RWPE2 (cell line): ENCODE data around the gene MAGOHB.

ENCODE experiments used
- ATAC-seq: fragments of 200-7000 bp; cut with Tn5 transposase; 3 replicates; pipeline ENCODE4 v1.9.1; 2021; ENCODE audit warnings: low read depth
- DNase-seq: peaks from one replicate; pipeline ENCODE4 v3.0.0-alpha.2; 2020; ENCODE audit warnings: low spot score
- H3K27ac ChIP-seq: fragments of 450-650 bp; 2 replicates; pipeline ENCODE4 v1.5.1; 2017; ENCODE audit warnings: mild to moderate bottlenecking; ENCODE audit not compliant: poor library complexity, severe bottlenecking
- H3K27me3 ChIP-seq: fragments of 250-450 bp; sonication (Bioruptor Pico); 2 replicates; pipeline ENCODE4 v1.5.1; 2021; ENCODE audit warnings: mild to moderate bottlenecking, moderate library complexity; ENCODE audit not compliant: insufficient read depth, poor library complexity, severe bottlenecking
- H3K36me3 ChIP-seq: fragments of 250-450 bp; sonication (Bioruptor Pico); 2 replicates; pipeline ENCODE4 v1.5.1; 2020; ENCODE audit warnings: low read depth, mild to moderate bottlenecking, moderate library complexity
- H3K4me1 ChIP-seq: fragments of 250-450 bp; sonication (Bioruptor Pico); 2 replicates; pipeline ENCODE4 v1.5.1; 2021; ENCODE audit warnings: mild to moderate bottlenecking, moderate library complexity; ENCODE audit not compliant: insufficient read depth, poor library complexity, severe bottlenecking
- H3K4me3 ChIP-seq: fragments of 250-450 bp; sonication (Bioruptor Pico); 2 replicates; pipeline ENCODE4 v1.5.1; 2021; ENCODE audit warnings: mild to moderate bottlenecking, moderate library complexity; ENCODE audit not compliant: severe bottlenecking
- H3K9me3 ChIP-seq: fragments of 250-450 bp; sonication (Bioruptor Pico); 2 replicates; pipeline ENCODE4 v1.5.1; 2021; ENCODE audit warnings: mild to moderate bottlenecking, moderate library complexity; ENCODE audit not compliant: severe bottlenecking
- TF ChIP-seq, protein P1 (sequence below): fragments of 450-650 bp; IDR thresholded peaks from one replicate; pipeline ENCODE4 v1.5.1; 2017; ENCODE audit warnings: mild to moderate bottlenecking, moderate library complexity; ENCODE audit not compliant: poor library complexity, severe bottlenecking

The MAGOHB gene

DNA sequence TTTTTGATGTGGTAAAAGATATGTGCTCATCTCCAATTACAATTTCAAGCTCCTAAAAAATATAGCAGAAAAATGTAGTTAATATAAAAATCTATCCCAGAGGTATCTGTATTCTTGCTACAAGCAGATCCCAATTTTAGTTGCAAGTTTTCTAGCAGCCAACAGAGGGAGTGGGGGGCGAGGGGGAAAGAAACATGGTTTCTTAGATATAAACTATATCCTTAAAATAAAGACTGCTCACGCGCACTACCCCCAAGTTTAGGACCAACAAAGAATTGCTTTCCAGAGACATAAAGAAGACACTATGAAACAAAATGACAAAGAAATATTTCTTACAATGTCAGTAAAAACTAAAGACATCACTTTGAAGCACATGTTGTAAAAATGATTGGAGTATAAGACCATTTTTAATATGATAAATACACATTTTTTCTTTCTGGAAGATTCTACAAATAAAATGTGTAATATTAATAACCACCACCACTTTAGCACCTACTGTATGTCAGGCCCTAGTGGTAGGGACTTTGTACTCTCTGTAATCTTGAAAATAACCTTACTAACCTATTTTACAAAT is 5.4 kb downstream of the MAGOHB start:
- peaks cover 26% of the 10 kb centered on the region for H3K36me3 ChIP-seq
- no peaks in the 10 kb centered on the region for H3K27me3 ChIP-seq
- H3K4me1 ChIP-seq = no peaks in the 10 kb centered on the region
- H3K9me3 ChIP-seq = no peaks in the 10 kb centered on the region
- no peak for ATAC-seq
- H3K4me3 ChIP-seq = no peak overlapping the region
- DNase-seq = no peak
- H3K27ac ChIP-seq = no peak overlapping the region
- TF ChIP-seq, protein P1, sequence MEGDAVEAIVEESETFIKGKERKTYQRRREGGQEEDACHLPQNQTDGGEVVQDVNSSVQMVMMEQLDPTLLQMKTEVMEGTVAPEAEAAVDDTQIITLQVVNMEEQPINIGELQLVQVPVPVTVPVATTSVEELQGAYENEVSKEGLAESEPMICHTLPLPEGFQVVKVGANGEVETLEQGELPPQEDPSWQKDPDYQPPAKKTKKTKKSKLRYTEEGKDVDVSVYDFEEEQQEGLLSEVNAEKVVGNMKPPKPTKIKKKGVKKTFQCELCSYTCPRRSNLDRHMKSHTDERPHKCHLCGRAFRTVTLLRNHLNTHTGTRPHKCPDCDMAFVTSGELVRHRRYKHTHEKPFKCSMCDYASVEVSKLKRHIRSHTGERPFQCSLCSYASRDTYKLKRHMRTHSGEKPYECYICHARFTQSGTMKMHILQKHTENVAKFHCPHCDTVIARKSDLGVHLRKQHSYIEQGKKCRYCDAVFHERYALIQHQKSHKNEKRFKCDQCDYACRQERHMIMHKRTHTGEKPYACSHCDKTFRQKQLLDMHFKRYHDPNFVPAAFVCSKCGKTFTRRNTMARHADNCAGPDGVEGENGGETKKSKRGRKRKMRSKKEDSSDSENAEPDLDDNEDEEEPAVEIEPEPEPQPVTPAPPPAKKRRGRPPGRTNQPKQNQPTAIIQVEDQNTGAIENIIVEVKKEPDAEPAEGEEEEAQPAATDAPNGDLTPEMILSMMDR = peak; percentile 26

DNA sequence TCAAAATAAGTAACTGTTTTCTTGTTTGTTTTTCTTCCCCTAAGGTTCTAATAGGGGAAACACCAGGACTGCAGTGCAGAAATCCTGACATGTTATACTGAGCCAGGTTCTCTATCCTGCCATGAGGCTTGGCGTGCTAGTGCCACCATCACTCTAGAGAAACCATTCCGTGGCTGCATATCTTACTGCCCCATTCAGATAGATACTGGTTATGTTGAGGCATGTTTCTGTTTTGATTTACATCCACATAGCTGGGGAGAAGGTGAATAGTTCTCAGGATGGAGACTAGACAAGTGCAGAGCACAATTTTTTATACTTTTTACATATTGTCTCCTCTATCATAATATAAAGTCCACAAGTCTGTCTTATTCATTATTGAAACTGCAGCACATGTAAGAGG is 11.5 kb downstream of the MAGOHB start:
- no peak overlapping the region for H3K4me3 ChIP-seq
- peaks cover 2% of the 10 kb centered on the region for H3K36me3 ChIP-seq
- H3K9me3 ChIP-seq = no peaks in the 10 kb centered on the region
- no peaks in the 10 kb centered on the region for H3K4me1 ChIP-seq
- H3K27ac ChIP-seq = no peak overlapping the region
- H3K27me3 ChIP-seq = no peaks in the 10 kb centered on the region
- no peak for DNase-seq
- no peak for ATAC-seq
- TF ChIP-seq, protein P1 = no peak

DNA sequence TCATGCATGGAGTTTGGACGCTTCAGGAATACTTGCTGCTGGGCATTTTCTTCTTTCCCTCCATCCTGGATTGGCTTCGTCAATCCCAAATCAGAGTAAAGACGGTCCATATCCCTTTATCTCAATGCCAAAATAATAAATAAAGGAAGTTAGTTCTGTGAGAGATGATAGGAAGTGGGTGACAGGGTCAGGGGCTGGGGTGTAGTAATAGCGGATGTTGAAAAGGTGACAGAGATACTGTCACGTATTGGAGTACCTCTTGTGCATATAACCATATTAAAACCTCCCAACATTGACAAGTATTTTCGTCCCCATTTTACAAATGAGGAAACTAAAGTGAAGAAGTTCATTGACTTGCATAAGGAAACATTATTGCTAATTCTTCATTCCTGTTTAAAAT is 12.4 kb downstream of the MAGOHB start:
- no peaks in the 10 kb centered on the region for H3K27me3 ChIP-seq
- DNase-seq (no peak), ATAC-seq (no peak)
- no peaks in the 10 kb centered on the region; the same call in 1 of the 2 replicates for H3K36me3 ChIP-seq
- H3K4me3 ChIP-seq = no peak overlapping the region
- no peak overlapping the region for H3K27ac ChIP-seq
- H3K4me1 ChIP-seq = no peaks in the 10 kb centered on the region
- H3K9me3 ChIP-seq = no peaks in the 10 kb centered on the region
- TF ChIP-seq, protein P1 = no peak

- Histone ChIP-seq H3K9me3 (no peaks in the 10 kb centered on the region), H3K4me1 (no peaks in the 10 kb centered on the region), H3K27ac (no peak overlapping the region), H3K4me3 (no peak overlapping the region), H3K36me3 (no peaks in the 10 kb centered on the region), H3K27me3 (no peaks in the 10 kb centered on the region)
- TF ChIP-seq, protein P1 = no peak
- no peak for ATAC-seq
- DNase-seq = no peak
These were observed 17.5 kb downstream of the MAGOHB start for GRCh38 chr12:10595881-10596280.

- Histone ChIP-seq H3K9me3 (no peaks in the 10 kb centered on the region), H3K4me1 (no peaks in the 10 kb centered on the region), H3K4me3 (no peak overlapping the region), H3K36me3 (no peaks in the 10 kb centered on the region), H3K27ac (no peak overlapping the region), H3K27me3 (no peaks in the 10 kb centered on the region)
- DNase-seq = no peak
- TF ChIP-seq, protein P1 = no peak
- no peak for ATAC-seq
These were observed 22.4 kb downstream of the MAGOHB start for GRCh38 chr12:10590966-10591365.
